NT2/D1 (cell line): Measurements from ENCODE around the gene NME7.

ENCODE experiments used
- SUZ12 ChIP-seq: IDR thresholded peaks from 2 replicates; pipeline ENCODE4 v1.6.1; 2011; ENCODE audit not compliant: insufficient read length, insufficient read depth; ENCODE audit errors: extremely low read depth
- YY1 ChIP-seq: IDR thresholded peaks from 2 replicates; pipeline ENCODE4 v1.6.1; 2011; ENCODE audit not compliant: insufficient read length, insufficient read depth
- ZNF274 ChIP-seq: IDR thresholded peaks from 2 replicates; pipeline ENCODE4 v1.6.1; 2011; ENCODE audit warnings: mild to moderate bottlenecking, low read depth, low read length

- no peak for TF ChIP-seq ZNF274
- no peak for TF ChIP-seq YY1
- TF ChIP-seq SUZ12 = no peak
Measured at GRCh38 chr1:169151338-169151837, 216.2 kb downstream of the NME7 start.
